ENCODE data around the gene CACNA1B. TPM values are rescaled to one million over a fixed set of nuclear protein-coding genes. Genes with fewer than 3 reads are reported as not detected.

The CACNA1B gene
- total and polyA plus RNA-seq, 7 experiments from 2014 or later = 0.07 TPM; not detected in 6

DNA sequence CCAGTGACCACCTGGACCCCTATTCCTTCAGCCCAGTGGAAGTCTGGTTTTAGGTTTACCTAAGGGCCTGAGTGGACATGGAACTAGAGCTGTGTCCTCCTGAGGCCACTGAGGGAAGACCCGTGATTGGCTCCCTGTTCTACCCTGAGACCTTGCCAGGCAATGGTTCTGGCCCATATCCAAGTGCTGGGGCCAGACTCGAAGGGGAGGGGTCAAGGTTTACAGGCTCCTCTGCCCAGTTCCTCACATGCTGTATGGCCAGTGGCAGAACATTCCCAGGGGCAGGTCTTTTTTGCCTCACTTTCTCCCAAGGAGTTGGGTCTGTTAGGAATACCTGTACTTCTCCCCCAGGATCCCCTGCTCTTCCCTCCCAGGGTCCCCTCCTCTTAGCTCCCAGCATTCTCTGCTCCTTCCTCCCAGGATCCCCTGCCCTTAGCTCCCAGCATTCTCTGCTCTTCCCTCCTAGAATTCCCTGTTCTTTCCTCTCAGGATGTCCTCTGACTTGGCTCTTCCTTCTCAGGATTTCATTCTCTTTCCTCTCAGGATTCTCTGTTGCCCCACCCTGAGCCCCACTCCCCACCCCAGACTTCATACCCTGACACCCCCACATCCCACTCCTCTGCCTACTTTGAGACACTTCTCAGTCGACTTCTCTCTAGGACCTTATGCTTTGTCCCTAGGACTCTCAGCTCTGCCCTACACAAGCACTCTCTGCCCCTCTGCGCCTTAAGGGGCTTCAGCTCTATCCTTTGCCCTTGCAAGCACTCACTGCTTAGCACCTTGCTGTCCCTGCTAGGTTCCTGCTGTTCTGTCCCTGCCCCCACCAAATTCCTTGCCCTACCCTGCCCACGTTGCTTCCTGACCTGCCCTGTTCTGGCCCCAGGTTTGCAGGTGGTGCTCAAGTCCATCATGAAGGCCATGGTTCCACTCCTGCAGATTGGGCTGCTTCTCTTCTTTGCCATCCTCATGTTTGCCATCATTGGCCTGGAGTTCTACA is 36.5 kb downstream of the CACNA1B start:
- ChIA-PET CTCF (no interaction called here), POLR2A (no interaction called here)
- DNase-seq = no peak
- H3K4me1 Mint-ChIP-seq = no peaks in the 10 kb centered on the region
- no peak overlapping the region for H3K27ac Mint-ChIP-seq
- peaks cover 0 to 35% (median 19%) of the 10 kb centered on the region in 5 donors for H3K27me3 Mint-ChIP-seq
- Histone ChIP-seq H3K36me3 (ENCODE audit: control insufficient read depth in 2 of 3, insufficient read depth in 3 of 3, low read length in 3 of 3) (no peaks in the 10 kb centered on the region), H3K27me3 (ENCODE audit: control insufficient read depth in 2 of 2, insufficient read depth in 2 of 2, low read length in 2 of 2) (no peaks in the 10 kb centered on the region), H3K4me3 (ENCODE audit: low read length) (no peak overlapping the region), H3K4me1 (ENCODE audit: control insufficient read depth in 2 of 2, insufficient read depth in 2 of 2, low read length in 2 of 2) (no peaks in the 10 kb centered on the region), H3K9me3 (ENCODE audit: control insufficient read depth in 2 of 3, low read length in 3 of 3) (no peaks in the 10 kb centered on the region), H3K27ac (ENCODE audit: low read depth, low read length) (no peak overlapping the region)
- intact Hi-C loops (cut with micrococcal nuclease) = no loop called here
- H3K4me3 Mint-ChIP-seq = no peak overlapping the region
- peaks cover 0 to 3% (median 0%) of the 10 kb centered on the region in 11 donors for H3K9me3 Mint-ChIP-seq
- peaks cover 0 to 2% (median 0%) of the 10 kb centered on the region in 5 donors for H3K36me3 Mint-ChIP-seq
- ATAC-seq = no peak

DNA sequence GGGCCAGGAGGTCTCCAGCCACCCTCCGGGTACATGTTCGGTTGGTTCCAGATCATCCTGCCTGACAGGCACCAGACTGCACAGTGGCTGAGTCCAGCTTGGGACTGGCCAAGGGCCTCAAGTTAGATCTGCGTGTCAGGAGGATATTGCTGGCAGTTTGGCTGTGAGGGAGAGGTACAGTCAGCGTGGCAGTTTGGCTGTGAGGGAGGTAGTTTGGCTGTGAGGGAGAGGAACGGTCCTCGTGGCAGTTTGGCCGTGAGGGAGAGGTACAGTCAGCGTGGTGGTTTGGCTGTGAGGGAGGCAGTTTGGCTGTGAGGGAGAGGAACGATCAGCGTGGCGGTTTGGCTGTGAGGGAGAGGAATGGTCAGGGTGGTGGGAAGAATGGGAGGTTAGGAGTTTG is 39.0 kb downstream of the CACNA1B start:
- ChIA-PET CTCF (no interaction called here), POLR2A (no interaction called here)
- no peak overlapping the region for H3K27ac ChIP-seq (ENCODE audit: low read depth, low read length)
- H3K9me3 ChIP-seq (ENCODE audit: control insufficient read depth in 2 of 3, low read length in 3 of 3) = no peaks in the 10 kb centered on the region
- no peak overlapping the region for H3K4me3 Mint-ChIP-seq
- peaks cover 0 to 33% (median 17%) of the 10 kb centered on the region in 5 donors for H3K27me3 Mint-ChIP-seq
- H3K36me3 ChIP-seq (ENCODE audit: control insufficient read depth in 2 of 3, insufficient read depth in 3 of 3, low read length in 3 of 3) = no peaks in the 10 kb centered on the region
- H3K4me1 ChIP-seq (ENCODE audit: control insufficient read depth in 2 of 2, insufficient read depth in 2 of 2, low read length in 2 of 2) = no peaks in the 10 kb centered on the region
- H3K27ac Mint-ChIP-seq = no peak overlapping the region
- no peak overlapping the region for H3K4me3 ChIP-seq (ENCODE audit: low read length)
- peaks cover 0 to 2% (median 0%) of the 10 kb centered on the region in 5 donors for H3K36me3 Mint-ChIP-seq
- ATAC-seq (no peak), DNase-seq (no peak)
- H3K4me1 Mint-ChIP-seq = no peaks in the 10 kb centered on the region
- H3K27me3 ChIP-seq (ENCODE audit: control insufficient read depth in 2 of 2, insufficient read depth in 2 of 2, low read length in 2 of 2) = no peaks in the 10 kb centered on the region
- H3K9me3 Mint-ChIP-seq = peaks cover 0 to 3% (median 0%) of the 10 kb centered on the region in 11 donors
- intact Hi-C loops (cut with micrococcal nuclease) = no loop called here

DNA sequence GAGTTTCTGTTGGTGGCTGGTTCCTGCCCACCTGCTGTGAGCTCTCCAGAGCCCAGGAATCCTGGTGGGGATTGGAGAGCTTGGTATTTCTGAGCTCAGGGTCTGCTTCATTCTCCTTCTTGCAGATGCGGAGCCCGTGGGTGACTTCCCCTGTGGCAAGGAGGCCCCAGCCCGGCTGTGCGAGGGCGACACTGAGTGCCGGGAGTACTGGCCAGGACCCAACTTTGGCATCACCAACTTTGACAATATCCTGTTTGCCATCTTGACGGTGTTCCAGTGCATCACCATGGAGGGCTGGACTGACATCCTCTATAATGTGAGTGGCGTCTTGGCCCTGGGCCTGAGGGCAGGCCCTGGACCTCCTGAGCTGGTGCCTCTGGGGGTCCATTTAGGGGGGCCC is 39.5 kb downstream of the CACNA1B start:
- Mint-ChIP-seq H3K27ac (no peak overlapping the region), H3K9me3 (peaks cover 0 to 1% (median 0%) of the 10 kb centered on the region in 11 donors), H3K36me3 (peaks cover 0 to 2% (median 0%) of the 10 kb centered on the region in 5 donors), H3K27me3 (peaks cover 0 to 29% (median 11%) of the 10 kb centered on the region in 5 donors), H3K4me1 (no peaks in the 10 kb centered on the region), H3K4me3 (no peak overlapping the region)
- CTCF ChIA-PET = no interaction called here
- no peaks in the 10 kb centered on the region for H3K36me3 ChIP-seq (ENCODE audit: control insufficient read depth in 2 of 3, insufficient read depth in 3 of 3, low read length in 3 of 3)
- H3K27ac ChIP-seq (ENCODE audit: low read depth, low read length) = no peak overlapping the region
- H3K27me3 ChIP-seq (ENCODE audit: control insufficient read depth in 2 of 2, insufficient read depth in 2 of 2, low read length in 2 of 2) = no peaks in the 10 kb centered on the region
- intact Hi-C loops (cut with micrococcal nuclease) = no loop called here
- DNase-seq (no peak), ATAC-seq (no peak)
- no peaks in the 10 kb centered on the region for H3K4me1 ChIP-seq (ENCODE audit: control insufficient read depth in 2 of 2, insufficient read depth in 2 of 2, low read length in 2 of 2)
- POLR2A ChIA-PET = no interaction called here
- no peak overlapping the region for H3K4me3 ChIP-seq (ENCODE audit: low read length)
- H3K9me3 ChIP-seq (ENCODE audit: control insufficient read depth in 2 of 3, low read length in 3 of 3) = no peaks in the 10 kb centered on the region

DNA sequence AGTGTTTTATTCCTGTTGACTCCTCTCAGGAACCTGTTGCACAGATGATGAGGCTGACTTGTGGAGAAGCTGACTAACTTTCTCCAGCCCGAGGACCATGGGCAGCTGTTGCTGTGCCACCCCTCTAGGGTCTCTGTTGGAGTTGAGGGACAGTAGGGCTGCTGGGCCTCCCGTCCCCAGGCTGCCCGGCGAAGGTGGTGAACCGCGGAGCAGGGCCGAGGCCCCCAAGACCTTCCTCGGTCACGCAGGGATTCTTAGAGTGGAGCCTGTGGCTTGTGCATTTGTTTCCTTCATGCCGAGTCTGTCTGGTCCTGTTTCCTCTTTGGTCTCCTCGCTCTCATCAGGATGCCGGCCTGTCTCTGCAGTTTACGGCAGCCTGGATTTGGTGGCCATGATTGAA is 40.2 kb downstream of the CACNA1B start:
- no peak overlapping the region for H3K4me3 ChIP-seq (ENCODE audit: low read length)
- H3K4me1 ChIP-seq (ENCODE audit: control insufficient read depth in 2 of 2, insufficient read depth in 2 of 2, low read length in 2 of 2) = no peaks in the 10 kb centered on the region
- H3K9me3 ChIP-seq (ENCODE audit: control insufficient read depth in 2 of 3, low read length in 3 of 3) = no peaks in the 10 kb centered on the region
- peaks cover 0 to 22% (median 7%) of the 10 kb centered on the region in 5 donors for H3K27me3 Mint-ChIP-seq
- CTCF ChIA-PET = no interaction called here
- peaks cover 0 to under 1% (median 0%) of the 10 kb centered on the region in 7 donors for H3K4me1 Mint-ChIP-seq
- H3K27ac ChIP-seq (ENCODE audit: low read depth, low read length) = no peak overlapping the region
- no peaks in the 10 kb centered on the region for H3K9me3 Mint-ChIP-seq
- DNase-seq = no peak
- peaks cover 0 to 2% (median 0%) of the 10 kb centered on the region in 5 donors for H3K36me3 Mint-ChIP-seq
- H3K4me3 Mint-ChIP-seq = no peak overlapping the region
- POLR2A ChIA-PET = no interaction called here
- intact Hi-C loops (cut with micrococcal nuclease) = no loop called here
- H3K27ac Mint-ChIP-seq = no peak overlapping the region
- ATAC-seq = no peak
- no peaks in the 10 kb centered on the region for H3K36me3 ChIP-seq (ENCODE audit: control insufficient read depth in 2 of 3, insufficient read depth in 3 of 3, low read length in 3 of 3)
- H3K27me3 ChIP-seq (ENCODE audit: control insufficient read depth in 2 of 2, insufficient read depth in 2 of 2, low read length in 2 of 2) = no peaks in the 10 kb centered on the region

DNA sequence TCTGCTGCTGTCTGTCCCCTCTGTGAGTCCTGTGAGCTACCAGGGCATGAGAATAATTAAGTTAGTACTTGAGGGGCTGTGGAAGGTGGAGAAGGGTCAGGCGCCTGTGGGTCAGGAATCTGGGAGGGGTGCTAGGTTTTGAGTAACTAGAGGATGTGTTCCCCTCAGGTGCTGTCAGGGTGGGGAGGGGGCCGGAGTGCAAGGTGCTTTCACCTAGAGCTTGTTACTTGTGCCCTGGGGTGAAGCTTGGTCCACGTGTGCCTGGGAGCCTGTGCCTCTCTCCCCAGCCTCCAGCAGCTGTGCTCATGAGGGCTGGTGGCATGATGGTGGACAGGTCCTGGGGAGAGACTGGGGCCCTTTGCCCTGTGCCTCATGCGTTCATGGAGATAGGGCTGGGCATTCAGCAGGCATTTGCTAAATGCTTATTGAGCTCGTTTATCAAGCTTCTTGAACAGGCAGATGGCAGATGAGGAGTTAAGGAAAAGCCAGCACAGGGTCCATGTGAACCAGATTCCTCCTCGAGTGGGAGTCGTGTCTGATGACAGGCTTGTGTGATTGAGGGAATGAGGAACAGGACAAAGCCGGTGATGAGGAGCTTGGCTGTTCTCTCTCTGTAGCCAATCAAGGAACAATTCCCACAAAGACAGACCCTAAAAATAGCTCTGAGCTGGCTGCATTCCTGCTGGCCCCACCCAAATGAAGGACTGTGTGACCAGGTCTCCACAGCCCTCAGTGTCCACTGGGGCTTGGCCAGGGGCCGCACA is 40.9 kb downstream of the CACNA1B start:
- no peak overlapping the region for H3K27ac ChIP-seq (ENCODE audit: low read depth, low read length)
- H3K27me3 Mint-ChIP-seq = peaks cover 0 to 22% (median 7%) of the 10 kb centered on the region in 5 donors
- POLR2A ChIA-PET = no interaction called here

DNA sequence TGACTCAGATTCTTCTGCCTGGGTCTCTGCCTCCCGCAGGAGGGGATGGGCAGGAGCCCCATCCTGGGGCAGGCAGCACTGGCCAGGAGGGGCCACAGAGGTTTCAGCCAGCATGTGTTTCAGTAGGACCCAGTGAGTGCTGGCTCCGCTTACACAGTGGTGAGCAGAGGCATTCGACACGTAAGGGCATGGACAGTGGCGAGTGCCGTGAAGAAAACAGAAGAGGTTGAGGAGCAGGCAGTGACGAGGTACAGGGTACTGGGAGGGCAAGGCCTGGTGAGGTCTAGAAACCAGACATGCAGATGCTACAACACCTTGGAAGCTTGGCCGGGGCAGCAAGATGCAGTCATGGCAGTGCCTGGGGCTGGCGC is 41.5 kb downstream of the CACNA1B start:
- Mint-ChIP-seq H3K9me3 (no peaks in the 10 kb centered on the region), H3K4me3 (no peak overlapping the region), H3K36me3 (peaks cover 0 to 2% (median 0%) of the 10 kb centered on the region in 5 donors), H3K4me1 (peaks cover 0 to 1% (median 0%) of the 10 kb centered on the region in 7 donors), H3K27ac (no peak overlapping the region), H3K27me3 (peaks cover 0 to 22% (median 7%) of the 10 kb centered on the region in 5 donors)
- Histone ChIP-seq H3K4me3 (ENCODE audit: low read length) (no peak overlapping the region), H3K4me1 (ENCODE audit: control insufficient read depth in 2 of 2, insufficient read depth in 2 of 2, low read length in 2 of 2) (no peaks in the 10 kb centered on the region), H3K36me3 (ENCODE audit: control insufficient read depth in 2 of 3, insufficient read depth in 3 of 3, low read length in 3 of 3) (no peaks in the 10 kb centered on the region), H3K27me3 (ENCODE audit: control insufficient read depth in 2 of 2, insufficient read depth in 2 of 2, low read length in 2 of 2) (no peaks in the 10 kb centered on the region), H3K27ac (ENCODE audit: low read depth, low read length) (no peak overlapping the region), H3K9me3 (ENCODE audit: control insufficient read depth in 2 of 3, low read length in 3 of 3) (no peaks in the 10 kb centered on the region)
- ATAC-seq = no peak
- CTCF ChIA-PET = no interaction called here
- intact Hi-C loops (cut with micrococcal nuclease) = no loop called here
- POLR2A ChIA-PET = no interaction called here
- no peak for DNase-seq

More for the DNA sequence above, 40.9 kb downstream of the CACNA1B start:
- Histone ChIP-seq H3K36me3 (ENCODE audit: control insufficient read depth in 2 of 3, insufficient read depth in 3 of 3, low read length in 3 of 3) (no peaks in the 10 kb centered on the region), H3K4me3 (ENCODE audit: low read length) (no peak overlapping the region), H3K27me3 (ENCODE audit: control insufficient read depth in 2 of 2, insufficient read depth in 2 of 2, low read length in 2 of 2) (no peaks in the 10 kb centered on the region), H3K9me3 (ENCODE audit: control insufficient read depth in 2 of 3, low read length in 3 of 3) (no peaks in the 10 kb centered on the region), H3K4me1 (ENCODE audit: control insufficient read depth in 2 of 2, insufficient read depth in 2 of 2, low read length in 2 of 2) (no peaks in the 10 kb centered on the region)
- no peak overlapping the region for H3K4me3 Mint-ChIP-seq
- intact Hi-C loops (cut with micrococcal nuclease) = no loop called here
- CTCF ChIA-PET = no interaction called here
- ATAC-seq (no peak), DNase-seq (no peak)
- no peak overlapping the region for H3K27ac Mint-ChIP-seq
- peaks cover 0 to 2% (median 0%) of the 10 kb centered on the region in 5 donors for H3K36me3 Mint-ChIP-seq
- peaks cover 0 to 1% (median 0%) of the 10 kb centered on the region in 7 donors for H3K4me1 Mint-ChIP-seq
- no peaks in the 10 kb centered on the region for H3K9me3 Mint-ChIP-seq

Measured in naive thymus-derived CD4-positive, alpha-beta T cell (primary cell).